ENCODE data around the gene SEMG1. TPM values are rescaled to one million over a fixed set of nuclear protein-coding genes. Genes with fewer than 3 reads are reported as not detected.

The SEMG1 gene
- total RNA-seq, 1 donor from 2014 or later, result not detected

- ATAC-seq, result no peak
These were observed 16.3 kb downstream of the SEMG1 start for GRCh38 chr20:45223136-45223535.

GRCh38 chr20:45226287-45226686 is 19.5 kb downstream of the SEMG1 start:
- ATAC-seq, result no peak

GRCh38 chr20:45229264-45230056 is 22.6 kb downstream of the SEMG1 start:
- ATAC-seq, result peak; percentile 91

- ATAC-seq, result no peak
These were observed 23.8 kb downstream of the SEMG1 start for GRCh38 chr20:45230631-45231030.

GRCh38 chr20:45235995-45236394 is 29.2 kb downstream of the SEMG1 start:
- ATAC-seq, result peak; percentile 87

DNA sequence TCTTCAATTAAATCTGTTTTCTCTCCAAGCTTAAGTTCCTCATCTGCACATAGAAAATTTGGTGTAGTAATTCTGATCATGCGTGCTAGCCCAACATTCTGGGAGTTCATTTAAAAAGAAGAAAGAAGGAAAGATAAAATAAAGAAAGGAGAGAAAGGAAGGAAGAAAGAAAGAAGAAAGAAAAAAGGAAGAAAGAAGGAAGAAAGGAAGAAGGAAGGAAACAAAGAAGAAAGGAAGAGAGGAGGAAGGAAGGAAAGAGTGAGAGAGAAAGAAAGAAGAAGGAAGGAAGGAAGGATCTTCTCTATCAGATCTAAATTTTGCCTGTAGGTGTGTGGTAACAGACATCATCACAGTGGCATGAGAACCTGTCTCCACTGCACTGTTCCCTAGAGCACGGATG is 31.3 kb downstream of the SEMG1 start:
- no peak for ATAC-seq

GRCh38 chr20:45246109-45246508 is 39.3 kb downstream of the SEMG1 start:
- no peak for ATAC-seq

DNA sequence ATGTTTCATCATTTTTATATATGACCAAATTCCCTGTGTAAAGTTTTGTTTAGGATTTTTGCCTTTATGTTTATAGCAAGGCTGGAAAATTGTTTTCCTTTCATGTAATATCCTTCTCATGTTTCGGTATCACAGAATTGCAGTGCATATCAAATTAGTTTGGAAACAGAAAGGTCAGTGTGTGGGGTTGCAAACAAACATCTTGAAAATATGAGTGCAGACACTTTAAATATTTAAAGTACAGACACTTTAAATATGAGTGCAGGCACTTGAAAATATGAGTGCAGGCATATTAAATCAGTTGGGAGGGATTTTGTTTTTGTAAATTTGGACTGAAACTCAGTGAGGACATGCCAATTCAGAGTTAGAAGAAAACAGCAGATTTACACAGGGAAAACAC is 41.0 kb downstream of the SEMG1 start:
- no peak for ATAC-seq

DNA sequence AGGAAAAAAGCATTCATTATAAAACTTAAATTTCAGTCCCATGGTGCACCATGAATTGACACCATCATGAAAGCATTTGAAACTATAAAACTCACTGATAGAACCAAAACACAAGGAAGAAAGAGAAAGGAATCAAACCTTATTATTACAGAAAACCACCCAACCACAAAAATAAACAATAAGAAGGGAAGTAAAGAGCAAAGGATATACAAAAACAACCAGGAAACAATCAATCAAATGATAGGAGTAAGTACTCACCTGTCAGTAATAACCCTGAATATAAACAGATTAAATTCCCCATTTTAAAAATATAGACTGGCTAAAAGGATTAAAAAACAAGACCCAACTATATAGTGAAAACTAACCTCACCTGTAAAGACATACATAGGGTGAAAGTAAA is 41.8 kb downstream of the SEMG1 start:
- ATAC-seq, result no peak

DNA sequence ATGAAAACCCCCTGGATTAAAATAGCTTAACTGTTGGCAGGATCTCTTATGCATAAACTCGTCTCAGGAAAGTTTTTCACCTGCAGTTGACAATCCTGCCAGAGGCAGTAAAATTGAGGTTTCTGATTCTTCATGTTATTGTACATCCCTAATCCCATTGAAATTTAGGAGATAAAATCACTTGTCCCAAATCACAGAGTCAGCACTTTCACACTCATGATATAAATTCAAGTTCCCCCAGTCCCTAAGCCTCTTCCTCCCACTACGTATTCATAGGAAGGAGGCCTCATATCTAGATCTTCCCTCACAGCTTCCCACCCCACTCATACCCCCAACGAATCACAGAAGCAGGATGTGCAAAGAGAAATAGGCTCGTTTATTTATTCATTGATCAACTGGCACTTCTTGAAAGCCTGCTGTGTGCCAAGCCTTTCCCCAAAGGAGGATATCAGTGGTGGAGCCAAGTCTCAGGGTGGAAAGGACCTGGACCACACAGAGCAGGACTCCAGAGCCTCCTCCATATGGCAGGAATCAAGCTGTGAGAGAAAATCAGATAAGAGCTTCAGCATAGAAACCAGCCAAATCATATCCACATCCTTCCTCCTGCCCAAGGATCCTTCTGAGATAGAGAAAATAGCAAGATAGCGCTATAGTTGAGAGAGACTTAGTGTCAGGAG is 45.2 kb downstream of the SEMG1 start:
- no peak for ATAC-seq

DNA sequence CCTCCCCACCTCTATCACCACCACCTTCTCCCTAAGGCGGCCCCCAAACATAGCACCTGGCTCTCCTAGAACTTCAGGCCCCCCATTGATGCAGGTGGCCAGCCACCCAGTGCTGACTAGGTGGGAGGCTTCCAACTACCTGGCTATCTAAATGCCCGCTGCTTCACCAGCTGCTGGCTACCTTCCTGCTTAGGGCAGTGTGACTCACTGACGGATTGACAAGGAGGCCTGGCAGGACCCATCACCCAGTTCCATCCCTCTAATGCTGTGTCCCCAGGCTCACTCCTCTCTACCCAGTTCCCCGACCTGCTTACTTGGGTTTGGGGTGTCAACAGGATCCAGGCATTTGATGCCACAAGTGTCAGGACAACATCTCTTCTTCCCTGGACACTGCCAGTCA is 46.4 kb downstream of the SEMG1 start:
- peak; percentile 53 for ATAC-seq

DNA sequence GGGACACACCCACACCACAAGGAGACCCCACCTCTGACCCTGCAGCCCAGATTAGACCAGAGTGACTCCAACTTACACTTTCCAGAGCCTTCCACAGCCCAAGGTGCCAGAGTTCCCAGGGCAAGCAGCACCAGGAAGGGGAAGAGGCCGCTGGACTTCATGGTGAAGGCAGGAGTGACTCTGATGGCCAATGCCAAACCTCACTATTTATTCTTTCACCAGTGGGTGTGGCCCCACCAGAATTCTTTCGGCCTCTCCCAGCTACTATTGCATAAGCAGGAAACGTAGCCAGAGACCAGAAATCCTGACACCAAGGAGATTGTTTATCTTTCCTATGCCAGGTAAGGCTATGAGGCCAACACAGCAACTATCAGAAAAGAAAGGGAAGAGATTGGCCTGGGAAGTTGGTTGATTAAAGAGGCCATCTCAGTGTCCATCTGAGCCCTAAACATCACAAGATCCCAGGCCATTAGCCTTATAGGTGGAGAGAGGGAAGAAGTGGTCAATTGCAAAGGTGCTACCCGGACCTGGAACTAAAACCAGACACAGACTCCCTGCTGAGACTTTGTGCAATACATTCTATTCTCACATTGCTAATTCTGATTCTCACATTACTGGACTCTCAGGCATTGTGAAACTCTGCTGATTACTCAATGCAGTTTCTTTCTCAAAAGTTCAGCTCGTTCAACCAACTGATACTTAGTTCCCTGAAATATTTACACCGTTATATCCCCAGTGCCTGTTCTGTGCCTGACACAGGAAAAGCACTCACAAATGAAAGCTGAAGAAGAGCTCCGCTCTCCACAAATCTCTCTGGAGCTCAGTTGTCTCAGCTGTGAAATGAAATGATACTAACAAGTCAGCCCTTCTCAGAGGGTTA is 47.8 kb downstream of the SEMG1 start, which contains the start of gene SLPI:
Gene SLPI, minus strand, starts transcription at position 182 of the 880 bp plus-strand sequence. Its CDS starts 21 bp downstream, at position 161.
- ATAC-seq, result peak; percentile 79

DNA sequence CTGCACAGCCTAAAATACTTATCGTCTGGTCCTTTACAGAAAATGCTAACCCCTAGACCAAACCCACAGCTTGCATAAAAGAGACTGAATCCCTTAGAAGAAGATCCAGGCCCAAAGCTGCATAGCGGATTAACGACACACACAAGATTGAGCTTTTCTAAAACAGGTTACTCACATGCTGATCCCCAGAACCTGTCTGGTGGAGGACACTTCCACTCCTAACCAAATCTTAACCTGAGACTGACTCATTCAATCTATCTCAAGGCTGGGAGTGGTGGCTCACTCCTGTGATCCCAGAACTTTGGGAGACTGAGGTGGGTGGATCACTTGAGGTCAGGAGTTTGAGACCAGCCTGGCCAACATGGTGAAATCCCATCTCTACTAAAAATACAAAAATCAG is 50.3 kb downstream of the SEMG1 start:
- ATAC-seq, result peak; percentile 71

GRCh38 chr20:45257711-45258110 is 50.9 kb downstream of the SEMG1 start:
- no peak for ATAC-seq

DNA sequence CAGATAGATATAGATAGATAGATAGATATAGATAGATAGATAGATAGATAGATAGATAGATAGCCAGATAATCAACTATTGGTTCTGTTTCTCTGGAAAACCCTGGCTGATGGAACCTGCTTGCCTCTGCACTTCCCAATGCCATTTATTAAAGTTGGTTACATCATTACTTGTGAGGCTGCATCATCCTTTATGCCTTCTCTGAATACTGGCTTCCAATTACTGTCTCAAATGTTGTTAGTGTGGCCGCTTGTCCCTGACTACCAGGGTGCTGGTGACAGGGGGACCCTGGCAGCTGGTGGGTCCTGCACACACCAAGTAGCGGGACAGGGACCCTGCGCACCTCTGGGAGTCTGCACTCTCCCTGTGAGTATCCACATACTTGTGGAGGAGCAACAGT is 51.4 kb downstream of the SEMG1 start:
- no peak for ATAC-seq

DNA sequence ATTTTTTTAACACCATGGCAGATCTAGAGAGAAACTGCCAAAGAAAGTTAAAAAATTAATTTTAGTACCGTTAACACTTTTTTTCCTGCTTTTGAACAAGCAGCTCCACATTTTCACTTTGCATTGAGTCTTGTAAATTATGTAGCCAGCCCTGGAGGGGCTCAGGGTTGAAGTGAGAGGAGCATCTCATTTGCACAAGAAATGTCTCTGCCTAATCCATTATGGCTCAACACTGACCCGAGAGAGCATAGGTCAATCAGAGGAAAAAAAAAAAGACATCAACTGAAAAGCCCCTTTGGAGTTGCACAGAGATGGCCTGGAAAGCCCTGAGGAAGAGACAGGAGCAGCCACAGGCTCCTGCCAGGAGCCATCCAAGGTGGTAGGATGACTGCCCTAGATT is 51.8 kb downstream of the SEMG1 start:
- no peak for ATAC-seq

Other genes starting within 250 kb of the SEMG1 start
- 11.4 TPM for gene TOMM34, start 246.6 kb upstream of the SEMG1 start, total RNA-seq
- gene STK4, start 240.5 kb upstream of the SEMG1 start, total RNA-seq, result 15.8 TPM
- 0.40 TPM for gene KCNS1, start 105.9 kb upstream of the SEMG1 start, total RNA-seq
- gene WFDC5, start 91.9 kb upstream of the SEMG1 start, total RNA-seq, result 4.3 TPM
- gene WFDC12, start 82.6 kb upstream of the SEMG1 start, total RNA-seq, result 5.1 TPM
- 1,694 TPM for gene PI3, start 32.1 kb upstream of the SEMG1 start, total RNA-seq
- not detected for gene SEMG2, start 14.3 kb downstream of the SEMG1 start, total RNA-seq
- gene SLPI, start 47.5 kb downstream of the SEMG1 start, total RNA-seq, result 864 TPM
- gene RBPJL, start 99.8 kb downstream of the SEMG1 start, total RNA-seq, result not detected
- gene MATN4, start 101.3 kb downstream of the SEMG1 start, total RNA-seq, result 0.16 TPM
- gene SDC4, start 141.4 kb downstream of the SEMG1 start, total RNA-seq, result 99.1 TPM
- gene SYS1, start 156.1 kb downstream of the SEMG1 start, total RNA-seq, result 13.7 TPM
- 0.36 TPM for gene TP53TG5, start 171.3 kb downstream of the SEMG1 start, total RNA-seq
- 22.6 TPM for gene DBNDD2, start 201.3 kb downstream of the SEMG1 start, total RNA-seq
- gene PIGT, start 209.1 kb downstream of the SEMG1 start, total RNA-seq, result 43.0 TPM